GM12865 (cell line): ENCODE data around the gene HOXB1.

Source experiments
- DNase-seq: peaks from one replicate; pipeline ENCODE4 v3.0.0; 2010; ENCODE audit warnings: low read depth
- H3K4me3 ChIP-seq: 2 replicates; pipeline ENCODE4 v1.5.1; 2011; ENCODE audit warnings: mild to moderate bottlenecking, low read depth, low read length, control low read depth
- TF ChIP-seq, protein P1 (sequence below): IDR thresholded peaks from 2 replicates; pipeline ENCODE4 v1.5.1; 2011; ENCODE audit warnings: low read length, control low read depth, low read depth, inconsistent platforms; ENCODE audit not compliant: insufficient read depth; ENCODE audit errors: missing control alignments

Gene HOXB1

DNA sequence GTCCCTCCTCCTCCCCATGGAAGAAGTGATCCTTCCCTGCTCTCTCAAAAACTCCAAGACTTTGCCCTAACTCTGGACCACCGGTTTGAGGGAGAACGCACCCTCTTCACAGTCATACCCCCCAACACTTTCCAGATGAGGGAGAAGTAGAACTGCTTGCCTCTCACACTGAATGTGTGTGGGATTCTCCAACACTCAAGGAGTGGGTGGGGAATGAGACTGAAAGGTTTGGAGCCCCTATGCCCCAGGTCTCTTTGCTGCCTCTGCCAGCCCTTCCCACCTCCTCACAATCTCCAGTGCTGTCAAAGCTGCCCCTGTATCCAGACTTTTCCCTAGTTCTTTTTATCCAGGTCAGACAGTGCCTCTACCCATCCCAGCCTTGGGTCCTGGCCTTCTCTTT lies 35.9 kb upstream of the HOXB1 start:
- TF ChIP-seq, protein P1, sequence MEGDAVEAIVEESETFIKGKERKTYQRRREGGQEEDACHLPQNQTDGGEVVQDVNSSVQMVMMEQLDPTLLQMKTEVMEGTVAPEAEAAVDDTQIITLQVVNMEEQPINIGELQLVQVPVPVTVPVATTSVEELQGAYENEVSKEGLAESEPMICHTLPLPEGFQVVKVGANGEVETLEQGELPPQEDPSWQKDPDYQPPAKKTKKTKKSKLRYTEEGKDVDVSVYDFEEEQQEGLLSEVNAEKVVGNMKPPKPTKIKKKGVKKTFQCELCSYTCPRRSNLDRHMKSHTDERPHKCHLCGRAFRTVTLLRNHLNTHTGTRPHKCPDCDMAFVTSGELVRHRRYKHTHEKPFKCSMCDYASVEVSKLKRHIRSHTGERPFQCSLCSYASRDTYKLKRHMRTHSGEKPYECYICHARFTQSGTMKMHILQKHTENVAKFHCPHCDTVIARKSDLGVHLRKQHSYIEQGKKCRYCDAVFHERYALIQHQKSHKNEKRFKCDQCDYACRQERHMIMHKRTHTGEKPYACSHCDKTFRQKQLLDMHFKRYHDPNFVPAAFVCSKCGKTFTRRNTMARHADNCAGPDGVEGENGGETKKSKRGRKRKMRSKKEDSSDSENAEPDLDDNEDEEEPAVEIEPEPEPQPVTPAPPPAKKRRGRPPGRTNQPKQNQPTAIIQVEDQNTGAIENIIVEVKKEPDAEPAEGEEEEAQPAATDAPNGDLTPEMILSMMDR, result no peak
- no peak for DNase-seq
- no peak overlapping the region for H3K4me3 ChIP-seq

GRCh38 chr17:48565925-48566710 lies 35.3 kb upstream of the HOXB1 start:
- H3K4me3 ChIP-seq, result no peak overlapping the region
- no peak for DNase-seq
- TF ChIP-seq, protein P1, result no peak

DNA sequence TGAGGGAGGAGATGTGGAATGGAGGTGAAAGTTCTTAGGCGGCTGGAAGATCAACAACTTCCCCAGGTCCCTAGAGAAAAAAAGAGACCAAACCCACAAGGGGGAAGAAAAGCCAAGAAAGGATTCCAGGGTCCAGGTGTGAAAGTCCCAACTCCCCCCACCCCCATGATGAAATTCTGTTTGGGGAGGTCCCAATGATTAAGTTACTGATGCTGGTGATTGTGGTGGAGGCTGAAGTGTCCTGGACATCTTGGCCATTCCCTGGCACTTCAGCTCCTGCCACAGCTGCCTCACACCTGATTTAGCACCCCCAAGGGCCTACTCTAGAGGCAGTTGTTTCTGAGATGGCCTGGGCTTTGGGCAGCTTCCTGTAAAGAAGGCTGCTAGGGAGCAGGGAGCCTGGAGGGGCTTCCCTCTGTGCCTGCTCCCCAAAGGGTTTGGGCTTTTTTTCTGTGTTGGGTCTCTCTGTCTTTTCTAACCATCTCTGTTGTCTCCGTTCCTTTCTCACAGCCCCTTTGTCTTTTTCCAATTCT lies 34.3 kb upstream of the HOXB1 start:
- no peak for DNase-seq
- TF ChIP-seq, protein P1, result no peak
- no peak overlapping the region for H3K4me3 ChIP-seq

DNA sequence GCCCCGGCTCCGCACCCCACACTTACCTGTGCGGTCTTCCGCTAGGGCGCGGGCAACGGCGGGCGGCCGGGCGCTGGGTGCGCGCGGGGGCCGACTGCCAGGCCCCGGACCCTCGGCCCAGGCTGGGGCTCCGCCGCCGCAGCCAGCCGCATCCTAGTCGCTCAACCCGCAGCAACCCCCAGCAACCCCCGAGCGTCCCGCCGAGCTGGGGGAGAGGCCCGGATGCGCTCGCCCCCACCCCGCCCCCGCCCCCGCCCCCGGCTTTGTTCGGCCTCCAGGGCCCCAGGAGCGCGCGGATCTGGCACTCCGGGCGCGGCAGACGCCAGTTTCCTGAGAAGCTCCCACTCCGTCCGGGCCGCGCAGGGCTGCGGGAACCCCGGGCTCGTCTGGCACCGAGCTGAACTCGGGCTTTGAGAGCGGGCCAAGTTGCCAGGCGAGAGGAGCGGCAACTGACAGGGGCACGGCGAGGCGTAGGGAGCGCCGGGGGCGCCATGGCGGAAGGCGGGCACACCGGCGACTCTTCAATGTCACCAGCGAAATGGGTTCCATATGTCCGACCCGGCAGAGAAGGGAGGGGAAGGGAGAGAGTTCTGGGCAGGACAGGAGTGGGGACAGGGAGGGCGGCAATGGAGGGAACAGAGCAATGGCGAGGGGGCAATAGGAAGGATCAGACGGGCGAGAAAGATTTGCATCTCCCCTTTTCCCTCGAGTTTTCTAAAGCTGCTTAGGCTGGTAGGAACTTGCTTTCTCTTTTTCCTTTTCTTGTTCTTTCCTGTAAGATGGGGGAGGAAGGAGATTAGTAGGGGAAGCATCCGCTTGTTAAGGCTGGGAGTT lies 33.6 kb upstream of the HOXB1 start:
- no peak for DNase-seq
- TF ChIP-seq, protein P1, result no peak
- H3K4me3 ChIP-seq, result no peak overlapping the region

GRCh38 chr17:48563867-48564187 lies 33.0 kb upstream of the HOXB1 start:
- no peak for DNase-seq
- H3K4me3 ChIP-seq, result no peak overlapping the region
- TF ChIP-seq, protein P1, result no peak

GRCh38 chr17:48563385-48563838 lies 32.6 kb upstream of the HOXB1 start:
- TF ChIP-seq, protein P1, result no peak
- no peak for DNase-seq
- no peak overlapping the region for H3K4me3 ChIP-seq
